DMS153 treated with DMSO at 0.1 percent for 48 hours (cell line): Measurements from ENCODE around the gene GLG1.

Source experiments
- DNase-seq: peaks from one replicate; lab custom pipeline; 2025; ENCODE audit not compliant: unreplicated experiment; lab: John Stamatoyannopoulos, UW

Gene GLG1

DNA sequence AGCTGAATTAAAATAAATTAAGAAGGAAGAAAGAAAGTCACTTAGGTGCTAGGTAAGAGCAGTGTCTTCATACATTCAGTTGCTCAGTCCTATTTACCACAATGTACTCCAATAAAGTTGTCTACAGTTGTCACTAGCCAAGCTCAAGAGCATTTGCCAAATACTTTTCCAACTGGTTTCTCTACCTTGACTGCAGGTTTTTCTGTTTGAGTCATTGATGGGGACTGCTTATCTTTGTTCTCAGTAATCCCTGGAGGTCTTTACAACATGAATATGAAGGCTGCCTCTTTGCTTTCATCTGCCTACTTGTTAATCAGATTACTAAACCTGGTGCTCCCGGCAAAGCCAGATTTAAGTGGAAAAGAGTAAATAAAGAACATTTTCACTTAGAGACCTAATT is 121.0 kb downstream of the GLG1 start:
- DNase-seq: no peak

DNA sequence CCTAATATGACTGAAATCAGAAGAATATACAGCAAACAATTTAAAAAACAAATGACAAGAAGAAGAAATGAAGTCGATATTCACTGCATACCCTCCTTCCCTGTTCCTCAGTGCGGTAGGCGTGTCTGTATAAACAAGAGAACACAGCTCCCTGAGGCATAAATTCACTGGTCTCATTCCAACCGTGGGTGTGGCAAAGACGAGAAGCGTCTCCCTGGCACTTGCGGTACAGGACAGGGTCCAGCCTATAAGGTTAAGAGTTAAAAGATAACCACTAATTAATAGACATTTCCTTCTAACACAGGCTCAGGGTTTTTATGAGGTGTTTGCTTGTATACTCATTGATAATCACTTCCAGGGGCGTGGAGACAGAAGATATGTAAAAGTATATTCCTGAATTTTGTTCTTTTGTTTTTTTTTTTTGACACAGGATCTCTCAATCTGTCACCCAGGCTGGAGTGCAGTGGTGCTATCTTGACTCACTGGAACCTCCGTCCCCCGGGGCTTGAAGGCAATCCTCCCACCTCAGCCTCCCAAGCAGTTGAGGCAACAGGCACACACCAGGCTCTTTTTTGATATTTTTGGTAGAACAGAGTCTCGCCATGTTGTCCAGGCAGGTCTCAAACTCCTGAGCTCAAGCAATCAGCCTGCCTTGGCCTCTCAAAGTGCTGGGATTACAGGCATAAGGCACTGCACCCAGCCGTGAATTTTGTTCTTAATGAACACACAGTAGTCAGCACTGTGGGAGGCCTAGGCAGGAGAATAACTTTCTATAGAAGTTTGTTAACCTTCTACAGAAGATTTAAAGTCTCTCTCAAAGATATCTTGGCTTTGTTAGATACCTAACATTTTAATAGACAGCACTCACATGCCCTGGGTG is 126.5 kb downstream of the GLG1 start:
- no peak for DNase-seq

DNA sequence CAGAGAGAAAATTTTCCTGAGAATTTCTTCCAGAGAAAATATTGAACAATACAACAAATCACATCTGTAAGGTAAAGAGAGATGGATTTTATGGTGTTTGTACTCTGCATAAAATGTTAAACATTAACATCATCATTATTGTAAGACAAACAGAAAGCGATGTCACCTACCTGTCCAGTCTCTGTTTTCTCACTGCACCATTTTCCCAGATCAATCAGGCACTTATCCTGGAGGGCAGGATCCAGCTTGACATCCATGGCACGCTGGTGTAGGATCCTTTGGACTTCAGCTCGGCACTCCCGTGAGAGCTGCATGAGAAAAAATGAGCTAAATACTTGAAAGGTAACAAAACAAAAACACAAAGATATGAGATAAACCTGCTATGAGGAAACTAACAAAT is 129.7 kb downstream of the GLG1 start:
- no peak for DNase-seq

DNA sequence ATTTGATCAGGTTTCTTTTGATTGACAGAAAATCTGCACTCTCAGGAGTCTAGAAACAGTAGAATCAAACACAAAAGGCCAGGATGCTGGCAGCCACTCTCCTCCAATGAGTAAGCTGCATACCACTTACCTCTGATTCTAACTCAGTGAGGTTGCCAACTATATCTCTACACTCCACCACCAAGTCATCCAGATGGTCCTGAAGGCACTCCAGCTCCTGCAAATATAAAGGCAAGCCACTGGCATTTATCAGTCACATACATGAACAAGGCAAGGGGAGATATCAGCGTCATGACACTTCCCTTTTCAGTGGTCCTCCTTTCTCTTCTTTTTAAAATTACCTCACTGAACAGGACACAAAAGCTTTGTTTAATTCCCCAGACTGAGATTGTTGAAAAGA is 132.5 kb downstream of the GLG1 start:
- DNase-seq: no peak

DNA sequence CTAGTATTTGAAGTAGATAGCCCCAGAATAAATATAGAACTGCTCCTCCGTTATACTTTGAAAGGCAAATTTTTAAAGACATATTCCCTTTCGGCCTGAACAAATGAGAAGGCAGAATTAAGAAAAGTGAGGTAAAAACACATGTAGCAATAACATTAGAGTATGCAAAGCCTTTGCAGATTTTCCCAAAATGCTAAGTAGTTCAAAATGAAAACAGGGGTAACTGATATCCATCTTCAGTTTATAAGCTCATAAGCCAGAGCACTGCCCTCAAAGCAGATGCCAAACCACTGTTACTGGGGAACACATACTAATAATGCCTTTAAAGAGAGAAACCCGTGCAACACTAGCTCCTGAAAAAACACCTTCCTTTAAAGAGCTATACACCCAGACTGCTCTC is 134.4 kb downstream of the GLG1 start:
- no peak for DNase-seq

DNA sequence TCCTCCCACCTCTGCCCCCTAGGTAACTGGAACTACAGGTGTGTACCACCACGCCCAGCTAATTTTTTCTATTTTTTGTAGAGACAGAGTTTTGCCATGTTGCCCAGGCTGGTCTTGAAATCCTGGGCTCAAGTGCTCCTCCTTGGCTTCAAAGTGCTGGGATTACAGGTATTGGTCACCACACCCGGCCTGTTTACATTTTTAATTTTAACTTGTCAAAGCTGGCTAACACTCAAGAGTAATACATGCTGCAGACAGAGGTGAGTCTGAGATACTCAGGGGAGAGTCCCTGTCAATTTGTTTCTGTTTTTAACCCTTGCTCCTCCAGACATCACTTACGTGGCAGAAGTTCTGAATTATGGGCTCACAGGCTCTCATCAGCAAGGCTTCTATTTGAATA is 134.9 kb downstream of the GLG1 start:
- no peak for DNase-seq

DNA sequence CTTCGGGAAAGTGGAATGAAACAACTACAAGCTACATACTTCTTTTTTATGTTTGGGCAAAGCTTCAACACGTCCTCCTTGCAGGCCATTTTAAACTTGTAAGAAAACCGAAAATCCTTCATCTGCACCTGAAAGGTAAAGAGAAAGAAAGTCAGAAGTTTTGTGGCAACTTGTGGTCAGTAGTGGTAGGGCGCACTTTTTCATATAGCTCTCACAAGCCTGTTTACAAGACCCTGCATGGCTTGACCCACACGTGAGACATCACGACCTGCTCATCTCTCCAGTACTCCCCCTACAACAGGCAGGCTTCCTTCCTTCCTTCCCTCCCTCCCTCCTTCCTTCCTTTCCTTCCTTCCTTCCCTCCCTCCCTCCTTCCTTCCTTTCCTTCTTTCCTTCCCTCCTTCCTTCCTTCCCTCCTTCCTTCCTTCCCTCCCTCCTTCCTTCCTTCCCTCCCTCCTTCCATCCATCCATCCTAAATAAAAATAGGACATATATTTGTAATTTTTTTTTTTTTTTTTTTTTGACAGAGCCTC is 136.9 kb downstream of the GLG1 start:
- no peak for DNase-seq

DNA sequence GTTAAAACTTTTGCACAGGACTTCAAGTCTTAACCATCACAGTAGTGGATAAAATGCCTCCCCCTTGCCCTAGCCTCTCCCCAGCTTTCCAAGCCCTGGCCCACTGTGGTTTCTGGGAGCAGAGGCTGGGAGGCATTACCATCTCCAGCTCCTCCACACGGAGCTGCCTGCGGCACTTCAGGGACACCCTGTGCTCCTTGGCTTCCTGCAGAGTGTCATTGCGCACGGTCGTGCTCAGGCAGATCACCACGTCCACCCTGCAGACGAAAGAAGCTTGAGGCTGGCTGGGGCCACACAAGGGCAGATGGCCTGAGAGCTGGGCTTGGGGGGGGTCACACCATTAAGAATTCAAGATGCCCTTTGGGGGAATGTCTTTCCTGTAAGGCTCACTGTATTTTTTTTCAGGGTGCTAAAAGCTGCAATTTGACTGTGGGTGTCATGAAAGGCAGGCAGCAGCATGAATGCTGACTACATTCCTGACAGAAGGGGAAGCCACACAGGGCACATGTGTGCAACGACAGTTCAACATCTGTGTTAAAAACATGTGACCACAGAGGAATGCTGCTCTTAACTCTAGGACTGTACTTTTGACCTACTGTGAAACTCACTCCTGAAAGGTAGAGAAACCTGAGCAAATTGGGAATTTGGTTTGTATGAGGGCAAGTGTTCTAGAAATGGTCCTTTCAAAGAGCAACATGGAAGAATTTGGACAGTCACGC is 137.9 kb downstream of the GLG1 start:
- no peak for DNase-seq

DNA sequence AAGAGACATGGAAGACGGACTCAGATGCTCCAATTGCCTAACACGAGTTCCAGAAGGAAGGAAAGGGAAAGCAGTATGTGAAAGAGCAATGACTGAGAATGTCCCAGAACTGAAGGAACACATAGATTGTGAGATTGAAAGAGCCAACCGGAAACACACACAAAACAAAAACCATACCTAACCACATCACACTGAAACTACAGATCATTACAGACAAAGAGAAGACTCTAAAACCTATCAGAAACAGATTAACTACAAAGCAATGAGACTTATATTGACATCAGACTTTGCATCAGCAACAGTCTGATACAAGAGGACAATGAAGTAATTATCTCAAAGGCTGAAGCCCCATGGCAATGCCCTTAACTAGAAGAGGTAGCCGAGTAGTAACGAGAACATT is 140.0 kb downstream of the GLG1 start:
- DNase-seq: no peak

DNA sequence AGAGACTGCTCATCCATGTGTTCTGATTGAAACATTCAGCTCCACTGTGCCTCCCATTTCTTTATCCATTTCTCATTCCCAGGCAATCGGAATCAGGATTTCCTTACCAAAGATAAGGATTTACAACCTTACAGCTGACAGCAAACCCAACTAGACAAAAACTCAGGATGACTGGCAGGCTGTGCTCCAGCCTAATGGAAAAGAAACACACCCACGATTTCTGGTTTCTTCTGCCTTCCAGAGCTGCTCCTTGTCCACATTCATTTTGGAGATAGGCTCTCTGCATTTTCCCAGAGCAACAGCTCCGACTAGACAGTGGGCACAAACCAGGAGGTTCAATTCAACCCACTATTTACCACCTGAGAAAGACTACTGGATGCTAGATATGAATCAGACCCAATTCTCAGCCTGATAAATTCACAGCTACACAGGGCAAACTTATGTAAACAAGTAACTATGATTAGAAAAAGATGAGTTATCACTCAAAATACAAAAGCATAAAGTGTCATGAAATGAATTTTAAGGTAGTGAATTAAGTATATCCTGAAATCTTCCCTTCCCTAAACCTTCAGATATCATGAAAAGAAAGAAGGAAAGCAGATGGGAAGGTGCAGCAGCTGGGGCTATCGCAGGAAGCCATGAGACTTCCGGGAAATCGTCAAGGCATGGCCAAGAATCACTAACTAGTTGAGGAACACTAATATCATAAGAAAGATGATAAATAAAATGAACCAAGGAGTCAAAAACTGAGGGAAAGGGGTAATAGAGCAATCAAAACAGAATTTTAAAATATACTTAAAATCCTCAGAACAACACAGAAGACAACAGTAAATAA is 140.8 kb downstream of the GLG1 start:
- no peak for DNase-seq

DNA sequence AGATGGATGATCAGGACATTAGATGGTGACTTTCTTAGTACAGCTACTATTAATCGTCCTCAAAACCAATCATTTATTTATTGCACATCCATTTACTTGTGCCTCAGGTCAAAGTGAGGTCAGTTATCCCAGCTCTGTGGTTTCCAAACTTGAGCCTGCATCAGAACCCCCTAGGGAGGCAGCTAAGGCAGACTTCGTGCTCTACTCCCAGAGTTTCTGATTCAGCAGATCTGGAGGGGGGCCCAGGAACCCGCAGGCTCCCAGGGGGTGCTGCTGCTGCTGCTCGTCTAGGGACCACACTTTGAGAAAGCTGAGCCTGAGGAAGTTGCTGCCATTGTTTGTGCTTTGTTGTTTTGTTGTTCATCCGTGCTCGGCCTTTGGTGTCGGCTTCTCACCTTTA is 141.6 kb downstream of the GLG1 start:
- no peak for DNase-seq

DNA sequence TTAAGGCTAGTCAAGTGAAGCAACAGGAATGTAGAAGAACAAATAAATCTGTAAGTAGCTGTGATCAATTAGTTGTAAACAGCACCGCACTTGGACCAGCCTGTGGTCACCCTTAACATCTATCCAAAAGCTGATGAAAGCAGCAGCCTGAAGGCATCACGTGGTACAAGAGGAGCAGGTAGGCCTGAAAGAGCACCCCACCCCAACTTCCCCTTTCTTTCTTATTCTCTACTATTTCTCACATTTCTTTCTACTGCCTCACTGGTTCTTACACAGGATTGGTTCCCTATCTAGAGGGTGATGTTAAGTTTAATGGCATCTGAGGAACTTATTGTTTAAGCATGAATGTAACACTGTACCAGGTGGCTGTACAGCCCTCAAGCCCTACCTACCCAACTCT is 143.0 kb downstream of the GLG1 start:
- DNase-seq: no peak

DNA sequence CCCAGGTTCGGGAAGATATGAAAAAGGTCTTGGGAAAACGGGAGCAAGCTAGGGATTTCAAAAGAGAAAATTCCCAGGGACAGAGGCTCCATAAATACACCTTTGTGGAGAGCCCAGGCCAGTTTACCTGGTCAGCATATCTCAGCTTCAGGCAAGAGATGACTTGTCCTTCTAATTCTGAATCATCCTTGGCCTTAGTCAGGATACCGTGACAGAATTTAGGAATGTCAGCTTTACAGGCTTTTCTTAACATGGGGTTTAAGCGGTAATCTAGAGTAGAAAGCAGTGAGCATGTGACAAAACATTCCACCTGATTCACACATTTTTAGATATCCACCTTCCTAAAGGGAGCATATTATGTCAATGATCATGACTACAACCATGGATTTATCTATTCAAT is 144.6 kb downstream of the GLG1 start:
- no peak for DNase-seq

DNA sequence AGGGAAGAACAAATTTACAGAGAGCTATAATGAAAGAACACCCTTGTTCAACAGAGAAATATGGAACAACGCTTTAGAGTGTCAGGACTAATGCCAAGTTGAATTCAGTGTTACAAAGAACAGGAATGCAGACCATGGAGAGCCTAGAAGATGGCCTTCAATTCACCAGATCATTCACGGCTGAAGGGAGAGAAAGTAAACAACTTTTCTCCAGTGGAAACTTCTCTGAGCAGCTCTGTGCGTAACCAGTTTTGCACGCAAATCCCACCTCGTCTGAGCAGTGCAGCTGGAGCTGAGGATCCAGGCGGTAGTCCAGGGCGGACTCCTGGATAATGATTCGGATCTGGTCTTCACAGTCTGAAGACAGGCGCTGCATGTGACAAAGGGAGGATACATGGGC is 145.1 kb downstream of the GLG1 start:
- DNase-seq: no peak

DNA sequence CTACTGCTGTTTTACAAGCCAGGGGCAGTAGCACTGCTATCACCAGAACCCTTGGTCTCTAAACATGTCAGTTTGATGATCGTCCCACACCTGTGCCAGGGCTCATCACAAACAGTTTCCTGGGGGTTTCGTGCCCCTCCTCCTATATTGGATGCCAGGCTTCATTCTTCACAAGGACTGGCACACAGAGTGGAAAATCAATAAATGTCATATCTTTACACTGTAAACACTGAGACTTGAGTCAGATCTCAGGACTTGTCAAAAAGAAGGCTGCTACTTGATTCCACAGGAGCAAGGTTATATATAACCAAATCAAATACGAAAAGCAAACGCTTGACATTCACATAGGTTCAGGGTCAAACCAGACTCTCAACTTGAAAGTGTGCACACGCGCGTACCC is 146.4 kb downstream of the GLG1 start:
- no peak for DNase-seq

DNA sequence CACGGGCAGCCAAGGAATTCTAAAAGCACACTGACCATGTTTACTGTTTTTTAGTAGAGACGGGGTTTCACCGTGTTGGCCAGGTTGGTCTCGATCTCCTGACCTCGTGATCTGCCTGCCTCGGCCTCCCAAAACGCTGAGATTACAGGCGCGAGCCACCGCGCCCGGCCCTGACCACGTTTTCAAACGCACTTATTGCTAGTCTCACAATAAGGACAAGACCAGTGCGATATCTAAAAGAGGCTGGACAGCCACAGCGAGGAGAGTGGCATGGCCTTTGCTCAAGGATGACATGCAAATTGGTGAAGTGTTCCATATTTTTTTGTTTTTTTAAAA is 150.7 kb downstream of the GLG1 start:
- no peak for DNase-seq

DNA sequence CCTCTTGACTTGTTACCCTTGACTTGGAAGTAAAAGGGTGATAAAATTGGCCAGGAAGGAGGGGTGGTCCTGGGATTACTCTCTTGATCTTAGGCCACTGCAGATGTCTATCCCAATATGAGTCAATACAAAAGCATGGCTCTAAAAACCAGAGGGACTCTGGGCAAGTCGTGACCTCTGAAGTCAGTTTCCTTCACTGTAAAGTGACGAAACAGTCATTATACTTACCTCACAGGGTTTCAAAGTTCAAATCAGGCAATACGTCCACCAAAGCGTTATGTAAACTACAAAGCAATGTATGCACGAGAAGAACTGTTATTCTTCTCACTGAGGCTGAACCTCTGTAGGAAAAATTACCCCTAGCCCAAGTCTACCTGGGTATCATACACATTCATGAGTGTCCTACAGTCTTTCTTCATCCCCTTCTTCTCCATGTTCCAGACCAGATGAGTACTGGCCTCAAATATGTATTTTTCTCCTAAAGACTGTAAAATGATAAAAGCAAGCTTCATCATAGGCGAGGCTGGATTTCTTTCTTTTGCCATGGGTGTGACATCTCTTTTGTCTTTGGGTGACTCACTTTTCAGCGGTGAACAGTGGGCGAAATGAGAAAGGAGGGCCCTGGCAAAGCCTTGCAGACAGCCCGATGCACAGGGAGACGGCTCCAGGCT is 151.2 kb downstream of the GLG1 start:
- DNase-seq: no peak

DNA sequence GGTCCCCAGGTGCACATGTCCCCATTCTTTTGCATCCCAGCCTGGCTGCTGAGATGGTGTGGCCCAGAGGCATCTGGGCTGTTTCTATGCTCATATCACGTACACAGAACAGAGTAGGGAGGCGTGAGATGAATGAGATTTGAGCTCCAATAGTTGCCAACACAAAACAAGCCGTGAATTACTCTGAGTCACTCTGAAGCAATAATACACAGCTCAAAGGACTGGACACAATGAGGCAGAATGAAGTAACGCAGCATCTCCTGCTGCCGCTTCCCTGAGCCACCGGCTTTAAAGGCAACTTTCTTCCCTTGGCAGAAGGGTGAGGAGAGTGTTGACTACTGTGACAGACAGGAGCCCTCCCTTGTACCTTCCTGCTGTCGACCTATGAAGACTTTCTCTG is 151.7 kb downstream of the GLG1 start:
- no peak for DNase-seq

DNA sequence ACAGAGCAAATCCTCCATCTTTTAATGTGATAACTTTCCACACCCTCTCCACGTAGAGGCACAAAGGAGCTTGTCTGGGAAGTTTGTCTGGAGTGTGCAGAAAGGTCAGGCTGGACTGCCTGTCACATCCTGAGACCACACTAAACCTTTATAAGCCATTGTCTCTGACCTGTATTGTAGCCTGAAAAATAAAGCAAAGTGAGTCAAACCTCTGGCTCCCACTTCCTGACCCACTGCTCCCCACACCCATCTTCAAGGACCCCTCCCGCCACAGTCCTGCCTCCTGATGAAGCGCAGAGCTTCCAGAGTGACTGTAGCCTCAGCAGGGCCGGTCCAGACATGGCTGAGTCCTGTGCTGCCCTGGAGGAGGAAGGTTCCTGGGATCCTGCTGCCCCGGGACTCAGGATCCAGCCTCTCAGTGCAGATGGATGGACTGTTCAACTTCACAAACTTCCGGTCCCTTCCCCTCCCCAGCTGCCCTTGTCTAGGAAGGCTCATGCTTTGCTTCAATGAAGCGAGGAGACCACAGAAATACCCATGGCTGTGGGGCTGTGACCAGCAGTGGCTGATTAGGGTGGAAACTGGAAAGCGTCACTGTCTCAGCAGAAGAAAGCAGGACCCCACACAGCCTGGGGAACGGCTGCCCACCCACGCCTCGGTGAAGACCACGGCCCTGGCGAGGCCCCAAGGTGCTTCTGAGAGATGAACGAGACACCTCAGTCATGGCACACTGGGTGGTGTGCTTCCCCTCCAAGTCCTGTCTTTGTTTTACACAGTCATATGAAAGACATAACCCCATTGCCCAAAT is 154.8 kb downstream of the GLG1 start:
- no peak for DNase-seq
